Hematopoietic multipotent progenitor cell treated with erythropoietin and hydrocortisone succinate and interleukin-3 and kit ligand, for 17 days (in vitro differentiated cells): ENCODE measurements around the gene IQSEC1.

Experiments used
- DNase-seq: peaks from one replicate; pipeline ENCODE4 v3.0.0-alpha.2; 2015; ENCODE audit warnings: low spot score

The IQSEC1 gene

DNA sequence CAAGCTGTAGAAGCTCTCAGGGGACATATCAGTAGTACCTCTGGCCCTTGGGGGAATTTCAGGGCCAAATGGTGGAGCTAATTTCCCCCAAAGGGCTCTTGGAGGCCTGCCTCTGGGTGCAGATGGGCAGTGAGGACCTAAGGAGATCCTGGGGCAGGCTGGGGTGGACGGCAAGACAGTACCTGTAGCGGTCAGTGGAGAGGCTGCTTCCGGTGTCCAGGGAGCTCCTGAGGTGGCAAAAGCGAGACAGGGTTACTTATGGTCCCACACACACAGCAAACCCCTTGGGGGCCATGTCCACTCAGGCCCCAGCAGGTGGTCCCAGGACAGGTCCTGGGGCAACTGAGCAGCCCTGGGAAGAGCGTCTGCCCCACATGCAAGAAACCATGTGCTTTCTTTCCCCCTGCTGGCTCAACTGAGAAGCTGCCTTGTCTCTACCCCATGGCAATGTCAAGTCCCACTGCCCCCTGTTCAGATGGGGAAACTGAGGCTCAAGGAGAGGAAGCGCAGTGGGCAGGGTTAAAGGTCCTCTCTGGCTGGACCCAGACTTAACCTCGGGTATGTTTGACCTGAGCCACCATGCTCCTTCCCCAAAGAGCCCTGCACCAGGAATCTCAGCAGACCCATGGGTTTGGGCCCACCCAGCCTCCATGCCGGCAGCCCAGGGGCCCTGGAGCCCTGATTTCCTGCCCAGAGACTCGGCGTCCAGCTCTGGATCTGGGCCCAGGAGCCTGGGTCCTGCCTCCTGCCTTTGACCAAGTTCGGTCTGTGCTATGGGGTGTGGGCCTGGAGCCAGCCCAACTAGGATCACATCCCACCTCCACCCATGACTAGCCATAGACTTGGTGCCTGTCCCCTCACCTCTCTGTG is 25.7 kb downstream of the IQSEC1 start:
- DNase-seq = no peak

DNA sequence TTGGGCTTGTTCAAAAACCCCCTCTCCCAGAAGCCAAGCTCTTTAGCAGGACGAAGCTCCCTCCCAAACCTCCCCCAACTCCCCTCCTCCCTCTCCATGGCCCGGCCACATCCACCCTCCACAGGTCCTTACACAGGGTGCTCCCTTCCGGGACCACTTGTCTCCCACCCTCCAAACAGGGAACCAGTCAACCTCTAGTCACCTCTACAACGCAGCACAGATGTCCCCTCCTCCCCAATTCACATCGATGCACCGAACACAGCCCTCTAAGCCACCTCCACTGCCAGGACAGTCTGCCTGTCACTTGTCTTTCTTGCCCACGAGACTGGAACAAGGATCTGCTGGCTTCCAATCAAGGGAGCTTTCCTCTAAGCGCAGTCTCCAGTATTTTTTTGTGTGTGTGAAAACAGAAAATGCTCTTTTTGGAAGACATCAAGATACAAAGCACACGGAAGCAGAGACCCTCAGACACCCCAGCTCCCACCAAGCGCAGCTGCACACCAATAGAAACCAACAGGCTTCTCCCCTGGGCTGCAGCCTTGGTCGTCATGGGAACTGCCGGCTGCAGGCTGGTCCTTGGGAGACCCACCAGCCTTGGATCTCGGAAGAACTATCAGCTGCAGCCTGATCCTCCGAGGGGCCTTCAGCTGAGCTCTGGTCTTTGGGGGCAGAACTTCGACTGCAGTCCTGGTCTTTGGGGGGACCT is 26.5 kb downstream of the IQSEC1 start:
- DNase-seq = no peak

DNA sequence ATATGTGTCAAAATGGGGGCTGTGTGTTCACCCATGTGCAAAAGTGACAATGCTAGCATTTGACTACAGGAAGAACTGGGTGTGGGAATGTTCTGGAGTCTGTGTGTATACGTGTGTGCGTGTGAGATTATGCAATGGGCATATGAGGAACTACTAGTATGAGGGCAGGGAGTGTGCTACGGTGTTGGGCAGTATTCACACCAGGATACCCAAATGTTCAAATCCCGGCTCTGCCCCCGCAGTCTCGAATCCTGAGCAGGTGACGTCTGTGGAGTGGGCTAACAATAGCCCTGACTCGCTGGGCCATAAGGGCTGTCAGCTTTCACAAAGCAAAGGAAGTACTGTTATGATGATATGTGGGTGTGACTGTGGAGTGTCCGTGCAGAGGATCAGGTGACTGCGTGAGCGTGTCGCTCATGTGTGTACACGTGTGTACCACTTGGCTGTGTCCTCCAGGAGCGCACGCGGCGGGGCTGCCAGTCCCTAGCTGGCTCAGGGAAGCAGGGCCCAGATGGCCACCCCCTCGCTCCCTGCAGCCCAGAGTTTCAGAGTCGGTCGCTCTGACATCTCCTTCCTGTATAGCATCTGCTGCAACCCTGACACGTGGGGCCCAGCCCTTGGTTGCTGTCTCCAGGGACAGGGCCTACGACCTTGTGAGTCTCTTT is 27.2 kb downstream of the IQSEC1 start:
- DNase-seq = no peak

DNA sequence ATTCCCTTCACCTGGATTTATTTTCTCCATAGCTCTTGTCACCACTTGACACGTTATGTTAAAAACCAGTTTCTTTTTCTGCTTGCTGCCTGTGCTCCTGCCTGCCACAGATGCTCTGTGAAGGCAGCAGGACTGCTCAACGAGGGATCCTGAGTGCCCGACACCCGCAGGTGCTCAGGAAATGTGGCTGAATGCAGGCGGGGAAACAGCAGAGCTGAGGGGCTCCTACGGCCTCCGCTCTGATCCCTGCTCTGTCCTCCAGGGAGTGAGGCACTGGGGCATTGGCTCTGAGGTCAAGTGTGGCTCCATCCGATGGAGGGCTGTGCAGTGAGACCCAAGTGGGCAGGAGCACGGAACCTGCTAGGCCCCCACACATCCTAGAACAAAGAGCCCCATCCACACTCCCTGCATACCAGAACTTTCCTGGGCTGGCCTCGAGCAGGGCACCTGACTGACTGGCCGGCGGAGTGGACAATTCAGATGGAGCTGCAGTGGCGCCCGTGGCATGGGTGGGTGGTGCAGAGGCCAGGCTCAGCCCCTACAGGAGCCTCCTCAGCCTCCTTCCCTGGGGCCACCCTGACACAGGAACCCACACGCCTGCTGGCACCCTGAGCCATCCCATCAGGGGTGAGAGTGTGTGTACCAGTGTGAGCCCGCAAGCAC is 27.9 kb downstream of the IQSEC1 start:
- no peak for DNase-seq

DNA sequence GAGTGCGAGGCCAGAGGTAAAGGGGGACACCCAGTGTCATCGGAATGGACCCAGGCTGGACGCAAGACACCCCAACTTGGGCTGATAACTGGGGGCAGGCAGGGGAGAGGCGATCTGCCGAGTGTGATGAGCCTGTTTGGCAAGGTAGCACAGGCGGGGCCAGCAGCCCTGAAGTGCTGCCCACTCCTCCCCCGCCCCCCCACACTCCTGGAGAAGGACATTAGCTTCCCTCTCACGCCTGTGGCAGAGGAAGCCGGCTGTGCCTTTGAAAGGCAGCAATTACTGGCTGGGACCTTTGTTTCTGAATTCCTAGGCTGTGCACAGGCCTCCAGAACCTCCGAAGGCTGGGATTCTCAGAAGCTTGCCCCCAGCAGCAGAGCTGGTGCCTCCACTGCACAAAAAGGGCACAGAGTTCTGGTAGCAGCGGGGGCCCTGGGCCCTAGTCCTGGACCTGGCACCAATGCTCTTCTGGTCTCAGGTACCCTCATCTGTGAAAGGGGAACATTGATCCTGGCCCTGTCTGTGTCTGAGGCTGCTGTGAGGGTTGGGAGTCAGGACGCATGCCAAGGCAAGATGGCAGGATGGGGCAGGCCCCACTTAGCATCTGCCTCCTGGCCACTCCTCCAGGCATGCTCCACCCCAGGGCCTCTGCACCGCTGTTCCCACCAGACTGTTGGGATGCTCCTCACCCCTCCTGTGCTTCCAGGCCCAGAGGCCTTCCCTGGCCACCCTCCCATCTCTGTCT is 28.6 kb downstream of the IQSEC1 start:
- no peak for DNase-seq

DNA sequence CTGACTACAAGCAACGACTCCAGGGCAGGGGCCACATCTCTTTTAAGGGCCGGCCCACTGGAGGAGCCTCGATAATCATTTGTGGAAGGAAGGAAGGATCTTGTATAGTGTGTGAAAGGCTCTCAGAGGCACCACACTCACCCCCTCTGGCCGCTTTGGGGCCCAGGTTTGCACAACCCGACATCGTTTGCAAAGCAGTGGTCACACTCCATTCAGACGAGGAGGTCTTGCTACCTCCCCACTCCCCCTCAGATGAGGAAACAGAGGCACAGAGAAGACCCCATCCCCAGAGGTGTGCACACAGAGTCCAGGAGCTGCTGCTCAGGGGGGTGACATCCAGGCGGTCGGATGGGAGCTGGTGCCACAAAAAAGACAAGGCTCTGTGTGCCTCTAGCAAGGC is 29.6 kb downstream of the IQSEC1 start:
- no peak for DNase-seq

DNA sequence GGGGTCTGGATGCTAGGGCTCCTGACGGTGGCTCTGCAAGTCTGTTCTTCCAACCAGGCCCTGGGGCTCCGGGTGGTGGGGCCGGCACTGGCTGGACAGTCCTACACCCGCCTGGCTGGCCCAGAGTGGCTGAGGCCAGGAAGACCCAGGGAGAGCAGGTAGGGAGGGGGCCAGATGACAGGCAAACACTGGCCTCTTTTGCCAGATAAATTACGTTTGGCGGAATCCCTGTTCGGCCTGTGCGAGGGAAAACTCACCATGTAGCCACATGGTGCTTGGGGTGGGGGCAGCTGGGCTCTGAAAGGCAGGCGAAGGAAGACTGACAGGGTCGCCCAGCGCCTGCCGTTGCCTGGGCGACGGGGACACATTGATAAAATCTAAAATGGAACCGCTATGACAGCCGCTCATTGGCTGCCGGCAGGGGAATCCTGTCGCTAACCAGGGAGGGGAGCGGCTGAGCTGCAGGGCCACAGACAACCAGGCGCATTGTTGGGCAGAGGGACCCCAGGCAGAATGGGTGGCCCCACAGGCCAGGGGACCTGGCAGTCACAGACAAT is 30.4 kb downstream of the IQSEC1 start:
- no peak for DNase-seq

DNA sequence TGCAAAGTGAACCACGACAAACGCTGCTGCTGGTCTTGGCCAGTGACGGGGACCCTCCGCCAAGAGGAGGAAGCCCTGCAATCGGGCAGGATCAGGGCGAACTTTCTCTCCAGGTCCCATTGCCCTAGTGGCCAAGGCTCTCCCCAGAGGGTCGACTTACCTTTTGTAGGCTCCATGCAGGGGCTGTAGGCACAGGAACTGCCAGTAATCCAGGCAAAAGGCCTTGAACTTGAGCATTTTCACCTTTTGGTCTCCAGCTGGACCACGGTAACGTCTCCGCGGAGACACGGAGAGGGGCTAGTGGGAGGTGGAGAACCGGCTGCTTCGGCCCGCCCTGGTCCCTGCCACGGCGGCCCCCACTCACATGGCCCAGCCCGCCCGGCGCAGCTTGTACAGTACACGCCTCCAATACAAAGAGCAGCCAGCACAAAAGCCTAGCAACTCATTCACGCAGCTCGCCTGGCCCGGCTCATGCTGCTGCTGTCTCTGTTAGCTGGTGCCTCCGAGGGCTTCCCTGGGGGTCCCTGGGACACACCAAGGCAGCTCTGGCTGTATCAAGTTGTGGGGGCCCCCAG is 31.0 kb downstream of the IQSEC1 start:
- DNase-seq = no peak

DNA sequence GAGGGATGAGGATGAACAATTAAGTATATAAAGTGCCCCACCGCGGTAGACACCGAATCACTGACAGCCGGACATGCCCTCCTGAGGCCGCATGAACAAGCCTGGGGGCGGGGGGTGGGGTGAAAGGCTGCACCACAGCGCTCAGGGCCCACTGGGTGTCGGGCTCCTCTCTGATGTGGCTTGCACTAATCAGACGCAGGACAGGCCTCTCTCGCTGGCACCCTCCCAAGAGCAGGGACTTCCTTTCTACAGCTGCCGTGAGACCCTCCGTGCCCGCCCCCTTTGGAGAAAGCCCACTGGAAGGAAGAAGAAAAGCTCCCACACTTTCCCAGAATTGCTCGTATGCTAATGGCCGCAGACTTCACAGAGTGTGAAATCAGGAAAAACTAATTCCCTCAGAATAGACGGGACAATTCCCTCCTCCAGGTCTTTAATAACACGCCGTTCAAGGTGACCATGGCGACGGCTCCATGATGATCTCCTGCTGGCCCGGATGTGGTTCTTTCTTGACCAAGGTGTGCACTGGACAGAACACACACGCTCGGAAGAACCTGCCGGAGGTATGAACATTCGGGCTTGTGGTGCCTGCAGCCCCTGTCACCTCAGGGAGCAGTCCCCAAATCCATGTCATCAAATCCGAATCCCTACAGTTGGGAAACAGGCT is 32.0 kb downstream of the IQSEC1 start:
- no peak for DNase-seq

DNA sequence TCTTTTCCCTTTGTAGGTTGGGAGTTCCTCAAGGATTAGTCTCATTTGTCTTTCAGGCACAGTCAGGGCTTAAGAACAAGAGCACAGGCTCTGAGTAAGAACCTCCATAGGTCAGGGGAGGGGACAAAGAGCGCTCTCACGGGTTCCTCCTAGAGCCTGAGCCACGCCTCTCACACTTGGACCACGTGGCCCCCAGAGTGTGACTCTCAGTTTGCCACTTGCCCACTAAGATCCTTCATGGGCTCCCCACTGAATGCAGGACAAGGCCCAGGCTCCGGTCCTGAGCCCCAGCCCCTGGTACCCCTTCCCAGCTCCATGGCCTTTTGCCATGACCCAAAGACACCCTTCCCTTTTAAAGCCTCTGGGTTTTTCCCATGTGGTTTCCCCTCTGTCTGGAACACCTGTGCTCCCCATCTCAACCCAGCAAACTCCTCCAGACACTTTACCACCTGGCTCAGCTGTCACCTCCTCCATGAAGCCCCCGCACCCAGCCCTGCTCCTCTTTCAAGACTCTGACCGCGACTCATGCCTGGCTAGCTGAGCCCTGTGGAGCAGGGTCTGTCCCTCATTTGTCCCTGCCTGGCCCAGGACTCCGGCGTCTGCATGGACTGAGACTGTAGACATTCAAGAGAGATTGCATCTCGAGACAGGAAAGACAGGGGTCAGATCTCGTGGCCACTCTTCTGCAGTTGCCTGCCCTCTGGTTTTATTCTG is 32.7 kb downstream of the IQSEC1 start:
- DNase-seq = no peak

DNA sequence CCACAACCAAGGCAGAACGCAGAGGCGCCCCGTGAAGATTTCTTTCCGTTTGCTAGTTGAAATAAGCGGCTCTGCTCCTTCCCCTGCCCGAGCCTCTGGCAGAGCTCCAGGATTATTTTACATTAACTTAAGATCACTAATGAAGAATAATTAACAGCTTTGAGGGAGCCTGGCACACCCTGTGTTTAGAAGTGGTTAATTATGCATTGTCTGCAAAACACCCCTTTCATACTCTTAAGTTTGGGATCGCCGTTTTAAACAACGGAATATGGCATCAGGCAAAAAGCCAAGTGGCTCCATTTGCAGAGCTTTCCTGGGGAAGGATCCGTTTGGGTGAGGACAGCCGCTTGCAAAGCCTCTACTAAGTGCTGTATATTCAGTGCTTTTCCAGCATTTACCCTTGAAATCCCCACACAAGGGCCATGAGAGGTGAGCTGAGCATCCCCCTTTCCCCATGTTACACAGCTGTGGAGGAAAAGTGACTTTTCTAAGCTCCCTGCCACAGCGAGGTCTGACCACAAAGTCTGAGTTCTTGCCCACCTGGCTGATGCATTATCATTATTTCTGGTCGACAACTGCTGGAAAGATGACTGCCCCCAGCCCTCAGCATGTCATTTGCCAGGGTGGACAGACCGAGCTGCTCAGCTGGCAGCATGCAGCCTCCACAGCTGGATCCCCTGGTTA is 33.9 kb downstream of the IQSEC1 start:
- DNase-seq = no peak

DNA sequence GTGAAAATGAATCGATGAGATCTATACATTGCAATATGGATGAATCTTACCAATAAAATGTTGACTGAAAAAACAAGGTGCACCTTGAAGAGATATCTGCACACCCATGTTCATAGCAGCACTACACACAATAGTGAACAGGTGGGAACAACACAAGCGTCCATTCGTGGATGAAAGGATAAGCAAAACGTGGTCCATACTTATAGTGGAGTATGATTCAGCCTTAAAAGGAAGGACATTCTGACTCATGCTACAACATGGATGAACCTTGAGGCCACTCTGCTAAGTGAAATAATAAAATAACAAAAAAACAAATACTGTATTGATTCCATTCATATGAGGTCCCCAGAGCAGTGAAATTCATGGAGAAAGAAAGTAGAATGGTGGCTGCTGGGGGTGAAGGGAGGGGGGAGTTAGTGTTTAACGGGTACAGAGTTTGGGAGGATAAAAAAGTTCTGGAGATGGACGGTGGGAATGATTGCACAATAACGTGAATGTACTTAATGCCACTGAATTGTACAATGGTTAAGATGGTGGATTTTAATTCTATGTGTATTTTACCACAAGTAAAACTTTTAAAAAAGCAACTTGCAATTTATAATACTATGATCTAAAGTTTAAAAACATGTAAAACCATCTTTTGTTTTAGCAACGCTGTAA is 35.6 kb downstream of the IQSEC1 start:
- DNase-seq = no peak

DNA sequence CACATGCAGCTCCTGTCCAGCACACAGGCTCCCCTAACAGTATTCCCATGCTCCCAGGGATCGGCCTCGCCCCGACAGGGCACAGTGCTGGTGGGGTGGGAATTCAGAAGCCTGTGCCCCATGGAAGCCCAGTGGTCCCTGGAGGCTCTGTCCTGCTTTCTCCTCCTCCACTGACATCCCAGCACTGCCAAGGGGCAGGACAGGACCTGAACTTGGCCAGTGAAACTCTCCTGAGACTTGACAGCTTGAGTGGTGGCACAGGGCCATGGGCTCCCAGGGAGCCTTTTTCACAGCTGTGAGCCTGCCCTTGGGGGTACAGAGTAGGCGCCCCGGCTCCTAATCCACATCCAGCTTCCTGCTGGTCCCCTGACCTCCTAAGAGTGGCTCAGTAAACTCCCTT is 38.4 kb downstream of the IQSEC1 start:
- DNase-seq = no peak

DNA sequence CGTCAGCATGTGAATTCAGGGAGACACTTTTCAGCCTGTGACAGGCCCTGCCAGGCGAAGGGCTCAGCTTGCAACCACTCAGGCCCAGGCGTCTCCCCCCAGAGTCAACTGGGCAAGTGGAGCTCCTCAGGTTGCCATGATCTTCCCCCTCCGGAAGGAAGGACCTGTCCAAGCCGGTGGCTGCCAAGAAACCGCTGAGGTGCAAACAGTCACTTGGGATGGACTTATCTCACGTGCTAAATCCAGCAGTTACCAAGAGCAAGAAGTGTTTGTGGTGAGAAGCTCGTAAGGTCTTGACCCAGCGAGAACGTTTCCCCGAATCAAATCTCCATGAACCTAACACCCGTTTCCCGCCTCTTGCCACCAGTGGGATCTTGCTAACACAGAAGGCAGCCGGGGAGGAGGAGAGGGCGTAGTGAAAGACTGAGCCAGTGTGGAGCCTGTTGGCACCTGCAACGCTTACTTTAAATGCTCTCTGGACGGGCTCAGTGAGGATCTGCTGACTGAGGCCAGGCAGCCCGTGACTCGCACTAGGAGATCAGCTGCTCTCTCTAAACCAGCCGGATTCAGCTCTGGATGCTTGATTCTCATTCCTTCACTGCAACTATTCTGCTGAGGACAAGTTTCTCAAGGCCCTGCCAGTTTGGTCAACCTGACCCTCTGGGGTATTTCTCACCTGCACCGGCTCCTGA is 39.0 kb downstream of the IQSEC1 start:
- no peak for DNase-seq

DNA sequence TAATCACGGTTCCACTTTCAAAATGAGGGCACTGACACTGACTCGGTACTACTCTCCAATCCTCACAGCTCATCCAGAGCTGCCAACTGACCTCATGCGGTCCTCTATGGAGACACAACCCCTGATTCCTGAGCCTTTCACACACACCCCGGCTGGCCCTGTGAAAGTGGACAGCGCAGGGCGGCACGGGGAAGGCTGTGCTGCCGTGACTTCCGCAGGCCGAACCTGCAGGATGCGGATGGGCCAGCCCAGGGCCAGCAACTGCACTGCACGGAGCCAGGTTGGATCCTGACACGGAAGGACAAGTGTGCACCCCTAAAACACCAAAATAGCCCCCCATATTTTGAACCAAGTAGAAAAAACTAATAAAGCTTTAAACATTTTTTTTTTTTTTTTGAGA is 41.0 kb downstream of the IQSEC1 start:
- DNase-seq = no peak

DNA sequence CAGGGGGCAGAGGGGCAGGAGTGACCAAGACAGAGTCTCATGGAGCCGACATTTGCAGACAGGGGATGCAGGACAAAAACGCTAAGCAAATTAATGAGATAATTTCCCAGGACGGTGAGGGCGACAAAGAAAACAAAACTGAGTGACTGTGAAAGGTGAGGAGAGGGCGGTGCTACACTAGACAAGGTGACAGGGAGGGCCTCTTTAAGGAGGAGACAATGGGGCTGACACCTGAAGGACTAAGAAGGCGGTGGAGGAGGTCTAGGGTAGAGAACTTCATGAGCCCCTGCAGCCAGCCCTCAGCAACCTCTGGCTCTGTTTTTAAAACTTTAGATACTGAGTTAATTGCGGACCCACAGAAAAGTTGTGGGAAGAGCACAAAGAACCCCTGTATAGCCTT is 41.6 kb downstream of the IQSEC1 start:
- no peak for DNase-seq

DNA sequence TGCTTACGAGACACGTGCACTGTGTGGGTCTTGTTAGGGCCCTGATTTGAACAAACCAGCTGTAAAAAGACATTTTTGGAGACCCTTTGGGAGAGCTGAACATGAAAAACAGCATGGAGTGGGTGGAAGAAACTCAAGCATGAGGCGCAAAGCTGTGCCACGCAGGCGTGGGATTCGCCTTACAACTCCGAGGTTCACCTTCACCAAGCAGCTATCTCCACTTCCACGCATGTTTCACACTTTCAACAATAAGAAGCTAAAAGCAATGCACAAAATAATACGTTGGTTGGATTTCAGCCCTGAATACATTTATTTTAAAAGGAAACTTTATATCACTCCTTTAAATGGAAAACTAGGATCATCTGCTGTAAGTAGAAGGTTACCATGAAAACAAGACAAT is 42.5 kb downstream of the IQSEC1 start:
- DNase-seq = no peak
